ENCODE data around the gene VWC2L.

DNA sequence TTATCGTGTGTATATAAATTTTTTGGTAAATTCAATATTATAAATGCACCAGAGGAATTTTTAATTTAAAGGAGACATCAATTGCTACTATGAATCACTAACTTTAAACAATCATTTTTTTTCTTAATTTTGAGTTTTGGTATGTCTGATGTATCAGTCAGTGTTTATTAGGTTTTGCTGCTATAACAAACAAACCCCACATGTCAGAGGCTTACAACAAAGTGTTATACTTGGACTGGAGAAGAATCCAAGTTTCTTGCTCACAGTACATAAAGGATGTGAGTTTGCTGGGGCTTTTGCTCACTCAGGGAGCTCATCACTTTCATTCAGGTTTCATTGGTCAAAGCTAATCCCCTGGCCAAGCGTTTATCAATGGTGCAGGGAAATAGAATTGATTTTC, 81.8 kb downstream of the VWC2L start:
- TF ChIP-seq, protein P1, sequence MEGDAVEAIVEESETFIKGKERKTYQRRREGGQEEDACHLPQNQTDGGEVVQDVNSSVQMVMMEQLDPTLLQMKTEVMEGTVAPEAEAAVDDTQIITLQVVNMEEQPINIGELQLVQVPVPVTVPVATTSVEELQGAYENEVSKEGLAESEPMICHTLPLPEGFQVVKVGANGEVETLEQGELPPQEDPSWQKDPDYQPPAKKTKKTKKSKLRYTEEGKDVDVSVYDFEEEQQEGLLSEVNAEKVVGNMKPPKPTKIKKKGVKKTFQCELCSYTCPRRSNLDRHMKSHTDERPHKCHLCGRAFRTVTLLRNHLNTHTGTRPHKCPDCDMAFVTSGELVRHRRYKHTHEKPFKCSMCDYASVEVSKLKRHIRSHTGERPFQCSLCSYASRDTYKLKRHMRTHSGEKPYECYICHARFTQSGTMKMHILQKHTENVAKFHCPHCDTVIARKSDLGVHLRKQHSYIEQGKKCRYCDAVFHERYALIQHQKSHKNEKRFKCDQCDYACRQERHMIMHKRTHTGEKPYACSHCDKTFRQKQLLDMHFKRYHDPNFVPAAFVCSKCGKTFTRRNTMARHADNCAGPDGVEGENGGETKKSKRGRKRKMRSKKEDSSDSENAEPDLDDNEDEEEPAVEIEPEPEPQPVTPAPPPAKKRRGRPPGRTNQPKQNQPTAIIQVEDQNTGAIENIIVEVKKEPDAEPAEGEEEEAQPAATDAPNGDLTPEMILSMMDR (IDR thresholded peaks at IDR 0.05), result no peak
- TF ChIP-seq EZH2 (IDR thresholded peaks at IDR 0.05; ENCODE audit: borderline replicate concordance, insufficient read depth, low read depth, low read length, poor library complexity, severe bottlenecking), result no peak

All from B cell (primary cell).